NCI-H146 treated with DMSO at 0.1 percent for 48 hours (cell line): Measurements from ENCODE around the gene RRAGD.
A peak's percentile ranks its signal among the peaks of the same experiment; 100 is the strongest.

Experiments
- DNase-seq: peaks from one replicate; lab custom pipeline; 2025; ENCODE audit not compliant: unreplicated experiment; lab: John Stamatoyannopoulos, UW

Gene RRAGD

GRCh38 chr6:89412071-89413005 lies at the start of gene RRAGD:
Gene RRAGD, minus strand, starts transcription at chr6:89412273. Its CDS starts 280 bp downstream, at chr6:89411993.
- DNase-seq = peak; percentile 48

GRCh38 chr6:89460713-89461112 lies 48.6 kb upstream of the RRAGD start:
- no peak for DNase-seq

GRCh38 chr6:89459501-89459900 lies 47.4 kb upstream of the RRAGD start:
- no peak for DNase-seq

GRCh38 chr6:89458704-89459103 lies 46.6 kb upstream of the RRAGD start:
- no peak for DNase-seq

GRCh38 chr6:89454300-89454699 lies 42.2 kb upstream of the RRAGD start:
- no peak for DNase-seq

- DNase-seq = no peak
Measured at GRCh38 chr6:89452281-89452680, 40.2 kb upstream of the RRAGD start.

- no peak for DNase-seq
Measured at GRCh38 chr6:89449193-89449592, 37.1 kb upstream of the RRAGD start.

GRCh38 chr6:89443658-89444057 lies 31.6 kb upstream of the RRAGD start:
- DNase-seq = no peak

- no peak for DNase-seq
Measured at GRCh38 chr6:89440200-89440599, 28.1 kb upstream of the RRAGD start.

- DNase-seq = no peak
Measured at GRCh38 chr6:89439014-89439413, 26.9 kb upstream of the RRAGD start.

- no peak for DNase-seq
Measured at GRCh38 chr6:89438248-89438647, 26.2 kb upstream of the RRAGD start.

GRCh38 chr6:89436226-89436625 lies 24.2 kb upstream of the RRAGD start:
- peak; percentile 24 for DNase-seq

GRCh38 chr6:89434954-89435353 lies 22.9 kb upstream of the RRAGD start:
- no peak for DNase-seq

GRCh38 chr6:89434150-89434499 lies 22.1 kb upstream of the RRAGD start:
- DNase-seq = no peak

GRCh38 chr6:89433252-89434149 lies 21.4 kb upstream of the RRAGD start:
- no peak for DNase-seq

- DNase-seq = peak; percentile 43
Measured at GRCh38 chr6:89432875-89433251, 20.8 kb upstream of the RRAGD start, which contains the start of gene ANKRD6. Gene ANKRD6, plus strand, starts transcription at chr6:89433152. Its CDS starts 133,825 bp downstream, at chr6:89566977.

- DNase-seq = peak; percentile 66
Measured at GRCh38 chr6:89430201-89430962, 18.3 kb upstream of the RRAGD start.

- no peak for DNase-seq
Measured at GRCh38 chr6:89416796-89417195, 4.7 kb upstream of the RRAGD start.

GRCh38 chr6:89415185-89415584 lies 3.1 kb upstream of the RRAGD start:
- DNase-seq = no peak

GRCh38 chr6:89414215-89414614 lies 2.1 kb upstream of the RRAGD start:
- DNase-seq = no peak

- no peak for DNase-seq
Measured at GRCh38 chr6:89413006-89413400, 930 bp upstream of the RRAGD start.
